Measurements from ENCODE around the gene VAV1.
"Not testable (repeated sequence)": the region's sequence is repeated elsewhere in the genome, so short reads cannot be mapped to it uniquely, and the experiment has no call there.

Gene VAV1

GRCh38 chr19:6768236-6768785 is 4.2 kb upstream of the VAV1 start:
- H3K18ac ChIP-seq (ENCODE audit: low read length), result no peak overlapping the region
- no peak overlapping the region for H2BK120ac ChIP-seq (ENCODE audit: low read depth, low read length)
- H3K9ac ChIP-seq (ENCODE audit: low read length), result no peak overlapping the region
- no peak overlapping the region for H2AK5ac ChIP-seq (ENCODE audit: low read length)
- no peaks in the 10 kb centered on the region for H3K27me3 ChIP-seq (ENCODE audit: insufficient read depth, low read length, poor library complexity)
- no CpG with 5 or more reads among the region's 8 CpGs for WGBS (ENCODE audit: extremely low coverage, insufficient coverage, low lambda C conversion rate)
- DNase-seq, result no peak
- no peak overlapping the region for H3K4ac ChIP-seq (ENCODE audit: low read depth, low read length)
- H3K4me1 ChIP-seq (ENCODE audit: control insufficient read depth, low read depth, low read length), result no peaks in the 10 kb centered on the region
- no peaks in the 10 kb centered on the region for H3K36me3 ChIP-seq (ENCODE audit: control insufficient read depth, insufficient read depth, low read length)
- H2BK15ac ChIP-seq (replicated peaks; ENCODE audit: low read depth), result no peak overlapping the region
- H3K79me2 ChIP-seq (ENCODE audit: control insufficient read depth, insufficient read depth, low read length), result peaks cover 14% of the 10 kb centered on the region
- no peak overlapping the region for H2BK5ac ChIP-seq (ENCODE audit: low read length)
- no peak overlapping the region for H4K8ac ChIP-seq (ENCODE audit: low read depth, low read length)
- no peak overlapping the region for H3K27ac ChIP-seq (ENCODE audit: low read depth, low read length)
- no peak overlapping the region for H4K5ac ChIP-seq (ENCODE audit: low read length)
- peaks cover 9% of the 10 kb centered on the region for H3K79me1 ChIP-seq (ENCODE audit: low read length)
- no peak overlapping the region for H3K23ac ChIP-seq (ENCODE audit: low read length)
- H3K4me3 ChIP-seq (ENCODE audit: low read length), result no peak overlapping the region
- peak overlapping the region; percentile 86 for H3K56ac ChIP-seq (ENCODE audit: low read length)
- no peak overlapping the region for H3K4me2 ChIP-seq (ENCODE audit: low read length)

GRCh38 chr19:6769006-6769619 is 3.4 kb upstream of the VAV1 start:
- Histone ChIP-seq H3K27me3 (ENCODE audit: insufficient read depth, low read length, poor library complexity) (no peaks in the 10 kb centered on the region), H3K4ac (ENCODE audit: low read depth, low read length) (no peak overlapping the region), H3K79me1 (ENCODE audit: low read length) (peaks cover 6% of the 10 kb centered on the region), H4K8ac (ENCODE audit: low read depth, low read length) (no peak overlapping the region), H3K18ac (ENCODE audit: low read length) (no peak overlapping the region), H3K27ac (ENCODE audit: low read depth, low read length) (no peak overlapping the region), H3K56ac (ENCODE audit: low read length) (no peak overlapping the region), H2BK5ac (ENCODE audit: low read length) (no peak overlapping the region), H3K36me3 (ENCODE audit: control insufficient read depth, insufficient read depth, low read length) (no peaks in the 10 kb centered on the region), H3K23ac (ENCODE audit: low read length) (no peak overlapping the region), H2AK5ac (ENCODE audit: low read length) (no peak overlapping the region), H4K5ac (ENCODE audit: low read length) (no peak overlapping the region), H3K4me1 (ENCODE audit: control insufficient read depth, low read depth, low read length) (no peaks in the 10 kb centered on the region), H2BK15ac (replicated peaks; ENCODE audit: low read depth) (no peak overlapping the region), H2BK120ac (ENCODE audit: low read depth, low read length) (no peak overlapping the region), H3K4me3 (ENCODE audit: low read length) (no peak overlapping the region), H3K79me2 (ENCODE audit: control insufficient read depth, insufficient read depth, low read length) (peaks cover 12% of the 10 kb centered on the region), H3K9ac (ENCODE audit: low read length) (no peak overlapping the region), H3K4me2 (ENCODE audit: low read length) (no peak overlapping the region)
- WGBS (ENCODE audit: extremely low coverage, insufficient coverage, low lambda C conversion rate), result no CpG with 5 or more reads among the region's 11 CpGs
- peak; percentile 66 for DNase-seq

- not testable (repeated sequence) for DNase-seq; H2BK5ac ChIP-seq (ENCODE audit: low read length); H3K4me3 ChIP-seq (ENCODE audit: low read length); H2BK120ac ChIP-seq (ENCODE audit: low read depth, low read length); H3K79me1 ChIP-seq (ENCODE audit: low read length); H3K23ac ChIP-seq (ENCODE audit: low read length); H3K79me2 ChIP-seq (ENCODE audit: control insufficient read depth, insufficient read depth, low read length); H3K36me3 ChIP-seq (ENCODE audit: control insufficient read depth, insufficient read depth, low read length); H3K4me1 ChIP-seq (ENCODE audit: control insufficient read depth, low read depth, low read length); H2AK5ac ChIP-seq (ENCODE audit: low read length); H4K5ac ChIP-seq (ENCODE audit: low read length); H3K4me2 ChIP-seq (ENCODE audit: low read length); H3K4ac ChIP-seq (ENCODE audit: low read depth, low read length); H4K8ac ChIP-seq (ENCODE audit: low read depth, low read length); H2BK15ac ChIP-seq (replicated peaks; ENCODE audit: low read depth); H3K56ac ChIP-seq (ENCODE audit: low read length); H3K27ac ChIP-seq (ENCODE audit: low read depth, low read length); H3K18ac ChIP-seq (ENCODE audit: low read length); H3K27me3 ChIP-seq (ENCODE audit: insufficient read depth, low read length, poor library complexity); H3K9ac ChIP-seq (ENCODE audit: low read length)
- no CpG with 5 or more reads among the region's 7 CpGs for WGBS (ENCODE audit: extremely low coverage, insufficient coverage, low lambda C conversion rate)
Observed at GRCh38 chr19:6771648-6772027, 870 bp upstream of the VAV1 start.

GRCh38 chr19:6772866-6773322 is 386 bp downstream of the VAV1 start:
- no peak for DNase-seq
- no peaks in the 10 kb centered on the region for H3K79me2 ChIP-seq (ENCODE audit: control insufficient read depth, insufficient read depth, low read length)
- no peaks in the 10 kb centered on the region for H3K79me1 ChIP-seq (ENCODE audit: low read length)
- no peaks in the 10 kb centered on the region for H3K4me1 ChIP-seq (ENCODE audit: control insufficient read depth, low read depth, low read length)
- no peaks in the 10 kb centered on the region for H3K27me3 ChIP-seq (ENCODE audit: insufficient read depth, low read length, poor library complexity)
- H3K4ac ChIP-seq (ENCODE audit: low read depth, low read length), result no peak overlapping the region
- H2BK120ac ChIP-seq (ENCODE audit: low read depth, low read length), result no peak overlapping the region
- H3K27ac ChIP-seq (ENCODE audit: low read depth, low read length), result no peak overlapping the region
- H3K4me3 ChIP-seq (ENCODE audit: low read length), result no peak overlapping the region
- no peaks in the 10 kb centered on the region for H3K36me3 ChIP-seq (ENCODE audit: control insufficient read depth, insufficient read depth, low read length)
- WGBS (ENCODE audit: extremely low coverage, insufficient coverage, low lambda C conversion rate), result no CpG with 5 or more reads among the region's 14 CpGs
- H3K23ac ChIP-seq (ENCODE audit: low read length), result no peak overlapping the region
- H3K56ac ChIP-seq (ENCODE audit: low read length), result no peak overlapping the region
- no peak overlapping the region for H4K5ac ChIP-seq (ENCODE audit: low read length)
- H4K8ac ChIP-seq (ENCODE audit: low read depth, low read length), result no peak overlapping the region
- no peak overlapping the region for H2BK15ac ChIP-seq (replicated peaks; ENCODE audit: low read depth)
- H2BK5ac ChIP-seq (ENCODE audit: low read length), result no peak overlapping the region
- no peak overlapping the region for H3K4me2 ChIP-seq (ENCODE audit: low read length)
- H2AK5ac ChIP-seq (ENCODE audit: low read length), result no peak overlapping the region
- H3K9ac ChIP-seq (ENCODE audit: low read length), result no peak overlapping the region
- H3K18ac ChIP-seq (ENCODE audit: low read length), result no peak overlapping the region

GRCh38 chr19:6773323-6773931 is 919 bp downstream of the VAV1 start:
- no peak overlapping the region for H4K8ac ChIP-seq (ENCODE audit: low read depth, low read length)
- H4K5ac ChIP-seq (ENCODE audit: low read length), result no peak overlapping the region
- H3K23ac ChIP-seq (ENCODE audit: low read length), result no peak overlapping the region
- H3K27me3 ChIP-seq (ENCODE audit: insufficient read depth, low read length, poor library complexity), result no peaks in the 10 kb centered on the region
- no peak overlapping the region for H3K9ac ChIP-seq (ENCODE audit: low read length)
- no peaks in the 10 kb centered on the region for H3K36me3 ChIP-seq (ENCODE audit: control insufficient read depth, insufficient read depth, low read length)
- H3K4ac ChIP-seq (ENCODE audit: low read depth, low read length), result no peak overlapping the region
- no peaks in the 10 kb centered on the region for H3K79me2 ChIP-seq (ENCODE audit: control insufficient read depth, insufficient read depth, low read length)
- no peak overlapping the region for H2BK15ac ChIP-seq (replicated peaks; ENCODE audit: low read depth)
- no peak overlapping the region for H2BK120ac ChIP-seq (ENCODE audit: low read depth, low read length)
- H2BK5ac ChIP-seq (ENCODE audit: low read length), result no peak overlapping the region
- no peak overlapping the region for H3K4me2 ChIP-seq (ENCODE audit: low read length)
- no peak for DNase-seq
- no peaks in the 10 kb centered on the region for H3K79me1 ChIP-seq (ENCODE audit: low read length)
- H3K27ac ChIP-seq (ENCODE audit: low read depth, low read length), result no peak overlapping the region
- H3K56ac ChIP-seq (ENCODE audit: low read length), result no peak overlapping the region
- no CpG with 5 or more reads among the region's 8 CpGs for WGBS (ENCODE audit: extremely low coverage, insufficient coverage, low lambda C conversion rate)
- H3K4me1 ChIP-seq (ENCODE audit: control insufficient read depth, low read depth, low read length), result no peaks in the 10 kb centered on the region
- no peak overlapping the region for H3K18ac ChIP-seq (ENCODE audit: low read length)
- no peak overlapping the region for H2AK5ac ChIP-seq (ENCODE audit: low read length)
- no peak overlapping the region for H3K4me3 ChIP-seq (ENCODE audit: low read length)
